Astrocyte (in vitro differentiated cells and primary cell): ENCODE measurements around the gene WDR64.

ENCODE experiments used
- EZH2 ChIP-seq: IDR thresholded peaks from 2 replicates; pipeline ENCODE4 v1.6.1; 2012; ENCODE audit warnings: mild to moderate bottlenecking, low read length, inconsistent platforms; ENCODE audit not compliant: insufficient read depth
- TF ChIP-seq, protein P1 (sequence below): IDR thresholded peaks from 2 replicates; pipeline ENCODE4 v1.5.1; 2011; ENCODE audit warnings: low read depth, mild to moderate bottlenecking, inconsistent platforms, low read length, moderate library complexity; ENCODE audit not compliant: insufficient read depth

- TF ChIP-seq, protein P1, sequence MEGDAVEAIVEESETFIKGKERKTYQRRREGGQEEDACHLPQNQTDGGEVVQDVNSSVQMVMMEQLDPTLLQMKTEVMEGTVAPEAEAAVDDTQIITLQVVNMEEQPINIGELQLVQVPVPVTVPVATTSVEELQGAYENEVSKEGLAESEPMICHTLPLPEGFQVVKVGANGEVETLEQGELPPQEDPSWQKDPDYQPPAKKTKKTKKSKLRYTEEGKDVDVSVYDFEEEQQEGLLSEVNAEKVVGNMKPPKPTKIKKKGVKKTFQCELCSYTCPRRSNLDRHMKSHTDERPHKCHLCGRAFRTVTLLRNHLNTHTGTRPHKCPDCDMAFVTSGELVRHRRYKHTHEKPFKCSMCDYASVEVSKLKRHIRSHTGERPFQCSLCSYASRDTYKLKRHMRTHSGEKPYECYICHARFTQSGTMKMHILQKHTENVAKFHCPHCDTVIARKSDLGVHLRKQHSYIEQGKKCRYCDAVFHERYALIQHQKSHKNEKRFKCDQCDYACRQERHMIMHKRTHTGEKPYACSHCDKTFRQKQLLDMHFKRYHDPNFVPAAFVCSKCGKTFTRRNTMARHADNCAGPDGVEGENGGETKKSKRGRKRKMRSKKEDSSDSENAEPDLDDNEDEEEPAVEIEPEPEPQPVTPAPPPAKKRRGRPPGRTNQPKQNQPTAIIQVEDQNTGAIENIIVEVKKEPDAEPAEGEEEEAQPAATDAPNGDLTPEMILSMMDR, result no peak
- TF ChIP-seq EZH2, result no peak
Observed at GRCh38 chr1:241841691-241842090, 189.6 kb downstream of the WDR64 start.
